H1 (cell line): ENCODE results near the gene EPB41L4A. TPM values are rescaled to one million over a fixed set of nuclear protein-coding genes. Genes with fewer than 3 reads are reported as not detected.

Source experiments
- BCL11A ChIP-seq, 2 experiments: IDR thresholded peaks; one replicate each; pipeline ENCODE4 v1.6.1; 2011; ENCODE audit warnings: low read depth in 2 of 2, low read length in 2 of 2, mild to moderate bottlenecking in 2 of 2
- CEBPB ChIP-seq: IDR thresholded peaks from 2 replicates; pipeline ENCODE4 v1.6.1; 2012; ENCODE audit warnings: low read depth, low read length
- SP1 ChIP-seq: IDR thresholded peaks from 2 replicates; pipeline ENCODE4 v1.6.1; 2011; ENCODE audit warnings: low read depth, low read length
- SP4 ChIP-seq: IDR thresholded peaks from 2 replicates; pipeline ENCODE4 v1.6.1; 2012; ENCODE audit warnings: low read length, inconsistent platforms
- YY1 ChIP-seq: IDR thresholded peaks from 2 replicates; pipeline ENCODE4 v1.6.1; 2011; ENCODE audit warnings: low read depth, mild to moderate bottlenecking, low read length
- polyA plus RNA-seq, 7 experiments: library from polyadenylated mRNA; depleted of rRNA in 3 of 7; stranded (reverse) in 5 of 7; unstranded in 2 of 7; fragments of >200 nt in 5 of 7; fragments of 200-250 nt in 2 of 7; gene quantifications; 1 replicate in 5 of 7; 2 replicates in 1 of 7; 4 replicates in 1 of 7; pipeline versions ENCODE4 v1.2.1 to v1.2.3, GENCODE V29; 2011 to 2013; ENCODE audit warnings: missing spikeins in 2 of 7, mixed read lengths in 2 of 7
- total RNA-seq: library from RNA; stranded (reverse); fragmentation: NEBNext Ultra II Directional; extraction: Animal tissue kit (Norgen Biotek cat#: 25700); gene quantifications from 2 replicates; pipeline ENCODE4 v1.2.1, GENCODE V29; 2021
- TF ChIP-seq, protein P1 (sequence below): fragments of 300-600 bp; sonication (generic); IDR thresholded peaks from 2 replicates; pipeline ENCODE4 v1.7.1; 2012; ENCODE audit warnings: low read length, moderate library complexity, mild to moderate bottlenecking, inconsistent platforms; ENCODE audit not compliant: insufficient replicate concordance

The EPB41L4A gene
- total and polyA plus RNA-seq, 2 of the 8 experiments (the other 6 are each of a cell fraction or from before 2014, with no cell fraction given) = 1.6 to 4.6 TPM

DNA sequence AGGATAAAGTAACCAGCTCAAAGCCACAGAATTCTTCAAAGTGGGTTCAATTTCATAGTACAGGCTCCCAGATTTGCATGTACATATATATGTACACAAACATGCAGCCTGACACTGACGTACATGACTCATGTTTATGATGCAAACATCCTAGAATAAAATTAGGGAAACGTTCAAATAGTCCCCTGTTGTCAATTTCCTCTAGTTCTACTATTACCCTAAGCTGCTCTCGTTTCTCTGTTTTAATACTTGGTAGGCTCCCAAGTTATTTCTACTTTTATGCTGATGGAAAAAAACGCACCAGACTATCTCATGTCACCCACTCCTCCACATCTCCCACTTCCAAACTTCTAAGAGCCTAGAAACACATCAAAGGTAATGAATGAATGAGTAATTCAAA is 229.7 kb downstream of the EPB41L4A start (continued):
- TF ChIP-seq, protein P1, sequence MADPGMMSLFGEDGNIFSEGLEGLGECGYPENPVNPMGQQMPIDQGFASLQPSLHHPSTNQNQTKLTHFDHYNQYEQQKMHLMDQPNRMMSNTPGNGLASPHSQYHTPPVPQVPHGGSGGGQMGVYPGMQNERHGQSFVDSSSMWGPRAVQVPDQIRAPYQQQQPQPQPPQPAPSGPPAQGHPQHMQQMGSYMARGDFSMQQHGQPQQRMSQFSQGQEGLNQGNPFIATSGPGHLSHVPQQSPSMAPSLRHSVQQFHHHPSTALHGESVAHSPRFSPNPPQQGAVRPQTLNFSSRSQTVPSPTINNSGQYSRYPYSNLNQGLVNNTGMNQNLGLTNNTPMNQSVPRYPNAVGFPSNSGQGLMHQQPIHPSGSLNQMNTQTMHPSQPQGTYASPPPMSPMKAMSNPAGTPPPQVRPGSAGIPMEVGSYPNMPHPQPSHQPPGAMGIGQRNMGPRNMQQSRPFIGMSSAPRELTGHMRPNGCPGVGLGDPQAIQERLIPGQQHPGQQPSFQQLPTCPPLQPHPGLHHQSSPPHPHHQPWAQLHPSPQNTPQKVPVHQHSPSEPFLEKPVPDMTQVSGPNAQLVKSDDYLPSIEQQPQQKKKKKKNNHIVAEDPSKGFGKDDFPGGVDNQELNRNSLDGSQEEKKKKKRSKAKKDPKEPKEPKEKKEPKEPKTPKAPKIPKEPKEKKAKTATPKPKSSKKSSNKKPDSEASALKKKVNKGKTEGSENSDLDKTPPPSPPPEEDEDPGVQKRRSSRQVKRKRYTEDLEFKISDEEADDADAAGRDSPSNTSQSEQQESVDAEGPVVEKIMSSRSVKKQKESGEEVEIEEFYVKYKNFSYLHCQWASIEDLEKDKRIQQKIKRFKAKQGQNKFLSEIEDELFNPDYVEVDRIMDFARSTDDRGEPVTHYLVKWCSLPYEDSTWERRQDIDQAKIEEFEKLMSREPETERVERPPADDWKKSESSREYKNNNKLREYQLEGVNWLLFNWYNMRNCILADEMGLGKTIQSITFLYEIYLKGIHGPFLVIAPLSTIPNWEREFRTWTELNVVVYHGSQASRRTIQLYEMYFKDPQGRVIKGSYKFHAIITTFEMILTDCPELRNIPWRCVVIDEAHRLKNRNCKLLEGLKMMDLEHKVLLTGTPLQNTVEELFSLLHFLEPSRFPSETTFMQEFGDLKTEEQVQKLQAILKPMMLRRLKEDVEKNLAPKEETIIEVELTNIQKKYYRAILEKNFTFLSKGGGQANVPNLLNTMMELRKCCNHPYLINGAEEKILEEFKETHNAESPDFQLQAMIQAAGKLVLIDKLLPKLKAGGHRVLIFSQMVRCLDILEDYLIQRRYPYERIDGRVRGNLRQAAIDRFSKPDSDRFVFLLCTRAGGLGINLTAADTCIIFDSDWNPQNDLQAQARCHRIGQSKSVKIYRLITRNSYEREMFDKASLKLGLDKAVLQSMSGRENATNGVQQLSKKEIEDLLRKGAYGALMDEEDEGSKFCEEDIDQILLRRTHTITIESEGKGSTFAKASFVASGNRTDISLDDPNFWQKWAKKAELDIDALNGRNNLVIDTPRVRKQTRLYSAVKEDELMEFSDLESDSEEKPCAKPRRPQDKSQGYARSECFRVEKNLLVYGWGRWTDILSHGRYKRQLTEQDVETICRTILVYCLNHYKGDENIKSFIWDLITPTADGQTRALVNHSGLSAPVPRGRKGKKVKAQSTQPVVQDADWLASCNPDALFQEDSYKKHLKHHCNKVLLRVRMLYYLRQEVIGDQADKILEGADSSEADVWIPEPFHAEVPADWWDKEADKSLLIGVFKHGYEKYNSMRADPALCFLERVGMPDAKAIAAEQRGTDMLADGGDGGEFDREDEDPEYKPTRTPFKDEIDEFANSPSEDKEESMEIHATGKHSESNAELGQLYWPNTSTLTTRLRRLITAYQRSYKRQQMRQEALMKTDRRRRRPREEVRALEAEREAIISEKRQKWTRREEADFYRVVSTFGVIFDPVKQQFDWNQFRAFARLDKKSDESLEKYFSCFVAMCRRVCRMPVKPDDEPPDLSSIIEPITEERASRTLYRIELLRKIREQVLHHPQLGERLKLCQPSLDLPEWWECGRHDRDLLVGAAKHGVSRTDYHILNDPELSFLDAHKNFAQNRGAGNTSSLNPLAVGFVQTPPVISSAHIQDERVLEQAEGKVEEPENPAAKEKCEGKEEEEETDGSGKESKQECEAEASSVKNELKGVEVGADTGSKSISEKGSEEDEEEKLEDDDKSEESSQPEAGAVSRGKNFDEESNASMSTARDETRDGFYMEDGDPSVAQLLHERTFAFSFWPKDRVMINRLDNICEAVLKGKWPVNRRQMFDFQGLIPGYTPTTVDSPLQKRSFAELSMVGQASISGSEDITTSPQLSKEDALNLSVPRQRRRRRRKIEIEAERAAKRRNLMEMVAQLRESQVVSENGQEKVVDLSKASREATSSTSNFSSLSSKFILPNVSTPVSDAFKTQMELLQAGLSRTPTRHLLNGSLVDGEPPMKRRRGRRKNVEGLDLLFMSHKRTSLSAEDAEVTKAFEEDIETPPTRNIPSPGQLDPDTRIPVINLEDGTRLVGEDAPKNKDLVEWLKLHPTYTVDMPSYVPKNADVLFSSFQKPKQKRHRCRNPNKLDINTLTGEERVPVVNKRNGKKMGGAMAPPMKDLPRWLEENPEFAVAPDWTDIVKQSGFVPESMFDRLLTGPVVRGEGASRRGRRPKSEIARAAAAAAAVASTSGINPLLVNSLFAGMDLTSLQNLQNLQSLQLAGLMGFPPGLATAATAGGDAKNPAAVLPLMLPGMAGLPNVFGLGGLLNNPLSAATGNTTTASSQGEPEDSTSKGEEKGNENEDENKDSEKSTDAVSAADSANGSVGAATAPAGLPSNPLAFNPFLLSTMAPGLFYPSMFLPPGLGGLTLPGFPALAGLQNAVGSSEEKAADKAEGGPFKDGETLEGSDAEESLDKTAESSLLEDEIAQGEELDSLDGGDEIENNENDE = no peak
- TF ChIP-seq YY1 (no peak), CEBPB (no peak), SP4 (no peak), BCL11A (IDR thresholded peaks at IDR 0.05; ENCODE audit: low read depth in 2 of 2, low read length in 2 of 2) (no peak), SP1 (no peak)
- TF ChIP-seq, all 59 proteins: peak for 0
